Stimulated activated CD4-positive, alpha-beta T cell treated with anti-CD3 and anti-CD28 coated beads, Interleukin-12 subunit alpha, Interleukin-12 subunit beta, amount 100 ng/mL, for 4 hours (primary cell): ENCODE results near the gene SLC12A7.

Experiments
- DNase-seq: peaks from one replicate; pipeline ENCODE4 v3.0.0-alpha.2; 2020

SLC12A7 gene

GRCh38 chr5:1014346-1014745 is 97.5 kb downstream of the SLC12A7 start:
- DNase-seq, result no peak

GRCh38 chr5:1013948-1014301 is 97.9 kb downstream of the SLC12A7 start:
- no peak for DNase-seq

- no peak for DNase-seq
Observed at GRCh38 chr5:1013238-1013947, 98.5 kb downstream of the SLC12A7 start.

- DNase-seq, result no peak
Observed at GRCh38 chr5:1012900-1013237, 99.0 kb downstream of the SLC12A7 start.

- DNase-seq, result no peak
Observed at GRCh38 chr5:1012313-1012841, 99.5 kb downstream of the SLC12A7 start.

GRCh38 chr5:1011741-1012312 is 100.0 kb downstream of the SLC12A7 start:
- DNase-seq, result no peak

- DNase-seq, result peak; percentile 43
Observed at GRCh38 chr5:1011226-1011631, 100.6 kb downstream of the SLC12A7 start.

GRCh38 chr5:1010641-1011046 is 101.2 kb downstream of the SLC12A7 start:
- no peak for DNase-seq

GRCh38 chr5:1010181-1010510 is 101.7 kb downstream of the SLC12A7 start:
- no peak for DNase-seq

- no peak for DNase-seq
Observed at GRCh38 chr5:1009359-1010180, 102.3 kb downstream of the SLC12A7 start.

- peak; percentile 56 for DNase-seq
Observed at GRCh38 chr5:1008451-1009358, 103.2 kb downstream of the SLC12A7 start, which contains the start of gene NKD2. Gene NKD2, plus strand, starts transcription at chr5:1008802. Its CDS starts 256 bp downstream, at chr5:1009058.

GRCh38 chr5:1007681-1008450 is 104.0 kb downstream of the SLC12A7 start:
- no peak for DNase-seq

- no peak for DNase-seq
Observed at GRCh38 chr5:1007221-1007680, 104.6 kb downstream of the SLC12A7 start.

GRCh38 chr5:1006656-1007071 is 105.2 kb downstream of the SLC12A7 start:
- DNase-seq, result no peak

GRCh38 chr5:1005904-1006655 is 105.8 kb downstream of the SLC12A7 start:
- DNase-seq, result no peak

GRCh38 chr5:1005249-1005851 is 106.5 kb downstream of the SLC12A7 start:
- DNase-seq, result no peak

GRCh38 chr5:1004461-1005248 is 107.2 kb downstream of the SLC12A7 start:
- DNase-seq, result peak; percentile 52

GRCh38 chr5:1003296-1003937 is 108.4 kb downstream of the SLC12A7 start:
- DNase-seq, result no peak

GRCh38 chr5:1002836-1003235 is 109.0 kb downstream of the SLC12A7 start:
- no peak for DNase-seq

GRCh38 chr5:1002271-1002546 is 109.7 kb downstream of the SLC12A7 start:
- no peak for DNase-seq
